ENCODE data around the gene CCDC28B.

DNA sequence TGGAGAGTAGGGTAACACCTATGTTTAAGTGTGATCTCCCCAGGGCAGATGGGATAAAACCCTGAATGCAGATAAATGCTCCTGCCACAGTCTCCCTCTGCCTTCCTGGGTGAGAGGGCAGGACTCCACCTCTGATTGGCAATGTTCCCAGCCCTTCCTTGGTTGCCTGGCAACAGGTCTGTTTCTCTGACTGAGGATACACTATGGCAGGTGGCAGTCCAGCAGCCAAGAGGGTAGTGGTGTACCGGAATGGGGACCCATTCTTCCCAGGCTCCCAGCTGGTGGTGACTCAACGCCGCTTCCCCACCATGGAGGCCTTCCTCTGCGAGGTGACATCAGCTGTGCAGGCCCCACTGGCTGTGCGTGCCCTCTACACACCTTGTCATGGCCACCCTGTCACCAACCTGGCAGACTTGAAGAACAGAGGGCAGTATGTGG is 8.5 kb downstream of the CCDC28B start, which contains the start of gene DCDC2B:
- TF ChIP-seq CTCF (IDR thresholded peaks at IDR 0.05), result no peak
- no peak for TF ChIP-seq POLR2A (IDR thresholded peaks at IDR 0.05)

Data from testis (tissue), 2 donors.